Ishikawa (cell line): ENCODE results near the gene USO1.

ENCODE experiments used
- CEBPB ChIP-seq: IDR thresholded peaks from 2 replicates; pipeline ENCODE4 v1.6.1; 2012
- CREB1 ChIP-seq: IDR thresholded peaks from 2 replicates; pipeline ENCODE4 v1.6.1; 2012; ENCODE audit warnings: low read depth
- EGR1 ChIP-seq: IDR thresholded peaks from 2 replicates; pipeline ENCODE4 v1.6.1; 2012
- EP300 ChIP-seq: IDR thresholded peaks from 2 replicates; pipeline ENCODE4 v1.6.1; 2012; ENCODE audit warnings: borderline replicate concordance
- FOXM1 ChIP-seq: IDR thresholded peaks from 2 replicates; pipeline ENCODE4 v1.6.1; 2012; ENCODE audit warnings: low read depth, borderline replicate concordance
- NFIC ChIP-seq: IDR thresholded peaks from 2 replicates; pipeline ENCODE4 v1.6.1; 2012
- RAD21 ChIP-seq: IDR thresholded peaks from 2 replicates; pipeline ENCODE4 v1.6.1; 2012; ENCODE audit warnings: low read depth
- TAF1 ChIP-seq: IDR thresholded peaks from 2 replicates; pipeline ENCODE4 v1.6.1; 2012; ENCODE audit warnings: low read depth, mild to moderate bottlenecking
- TCF12 ChIP-seq: IDR thresholded peaks from 2 replicates; pipeline ENCODE4 v1.6.1; 2012; ENCODE audit warnings: low read depth
- TEAD4 ChIP-seq: IDR thresholded peaks from 2 replicates; pipeline ENCODE4 v1.6.1; 2012
- YY1 ChIP-seq: IDR thresholded peaks from 2 replicates; pipeline ENCODE4 v1.6.1; 2012; ENCODE audit warnings: low read depth
- ZBTB7A ChIP-seq: IDR thresholded peaks from 2 replicates; pipeline ENCODE4 v1.6.1; 2012; ENCODE audit warnings: low read depth
- TF ChIP-seq, protein P1 (sequence below): IDR thresholded peaks from 2 replicates; pipeline ENCODE4 v1.6.1; 2012; ENCODE audit warnings: low read depth, mild to moderate bottlenecking
- TF ChIP-seq, protein P2 (sequence below): IDR thresholded peaks from 2 replicates; pipeline ENCODE4 v1.6.1; 2012
- TF ChIP-seq, protein P3 (sequence below): IDR thresholded peaks from 2 replicates; pipeline ENCODE4 v1.6.1; 2012

USO1 gene, protein sequence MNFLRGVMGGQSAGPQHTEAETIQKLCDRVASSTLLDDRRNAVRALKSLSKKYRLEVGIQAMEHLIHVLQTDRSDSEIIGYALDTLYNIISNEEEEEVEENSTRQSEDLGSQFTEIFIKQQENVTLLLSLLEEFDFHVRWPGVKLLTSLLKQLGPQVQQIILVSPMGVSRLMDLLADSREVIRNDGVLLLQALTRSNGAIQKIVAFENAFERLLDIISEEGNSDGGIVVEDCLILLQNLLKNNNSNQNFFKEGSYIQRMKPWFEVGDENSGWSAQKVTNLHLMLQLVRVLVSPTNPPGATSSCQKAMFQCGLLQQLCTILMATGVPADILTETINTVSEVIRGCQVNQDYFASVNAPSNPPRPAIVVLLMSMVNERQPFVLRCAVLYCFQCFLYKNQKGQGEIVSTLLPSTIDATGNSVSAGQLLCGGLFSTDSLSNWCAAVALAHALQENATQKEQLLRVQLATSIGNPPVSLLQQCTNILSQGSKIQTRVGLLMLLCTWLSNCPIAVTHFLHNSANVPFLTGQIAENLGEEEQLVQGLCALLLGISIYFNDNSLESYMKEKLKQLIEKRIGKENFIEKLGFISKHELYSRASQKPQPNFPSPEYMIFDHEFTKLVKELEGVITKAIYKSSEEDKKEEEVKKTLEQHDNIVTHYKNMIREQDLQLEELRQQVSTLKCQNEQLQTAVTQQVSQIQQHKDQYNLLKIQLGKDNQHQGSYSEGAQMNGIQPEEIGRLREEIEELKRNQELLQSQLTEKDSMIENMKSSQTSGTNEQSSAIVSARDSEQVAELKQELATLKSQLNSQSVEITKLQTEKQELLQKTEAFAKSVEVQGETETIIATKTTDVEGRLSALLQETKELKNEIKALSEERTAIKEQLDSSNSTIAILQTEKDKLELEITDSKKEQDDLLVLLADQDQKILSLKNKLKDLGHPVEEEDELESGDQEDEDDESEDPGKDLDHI

DNA sequence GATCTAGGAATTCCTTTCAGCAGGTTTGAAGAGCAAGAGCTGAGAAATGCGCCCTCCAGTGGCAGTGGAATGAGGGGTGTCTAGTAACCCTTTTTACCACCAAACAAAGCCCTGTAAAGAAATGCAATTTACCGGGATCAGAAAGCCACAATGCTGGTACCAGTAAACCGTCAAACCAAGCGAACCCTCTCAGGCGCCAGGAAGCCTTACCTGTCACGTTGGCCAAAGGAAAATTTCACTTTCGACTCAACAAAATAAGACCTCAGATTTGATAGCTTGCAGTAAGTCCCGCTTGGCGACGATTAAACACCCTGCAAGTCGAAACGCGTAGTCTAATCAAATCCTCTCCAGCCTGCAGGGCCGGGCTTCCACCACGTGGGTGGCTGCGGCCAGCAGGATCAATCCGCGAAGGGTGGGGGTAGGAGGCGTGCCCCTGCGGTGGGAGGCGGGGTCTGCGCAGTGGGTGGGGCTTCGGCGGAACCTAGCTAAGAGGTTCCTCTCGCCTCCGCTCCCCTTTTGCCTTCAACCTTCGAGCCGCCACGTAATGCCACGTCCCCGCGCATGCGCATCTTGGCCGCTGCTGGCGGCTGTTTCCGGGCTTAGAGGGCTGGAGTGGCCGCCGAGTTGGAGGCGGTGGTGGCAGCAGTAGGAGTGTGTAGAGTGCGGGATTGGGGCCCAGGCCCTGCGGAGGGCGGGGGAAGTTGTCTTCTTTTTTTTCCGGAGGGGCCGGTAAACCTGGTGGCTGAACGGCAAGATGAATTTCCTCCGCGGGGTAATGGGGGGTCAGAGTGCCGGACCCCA lies at the start of gene USO1:
TSS of gene USO1 (plus strand) at position 512 of the 801 bp plus-strand sequence. CDS start at position 755, 243 bp downstream.
- no peak for TF ChIP-seq CEBPB
- peak; percentile 31 for TF ChIP-seq TEAD4
- TF ChIP-seq, protein P1, sequence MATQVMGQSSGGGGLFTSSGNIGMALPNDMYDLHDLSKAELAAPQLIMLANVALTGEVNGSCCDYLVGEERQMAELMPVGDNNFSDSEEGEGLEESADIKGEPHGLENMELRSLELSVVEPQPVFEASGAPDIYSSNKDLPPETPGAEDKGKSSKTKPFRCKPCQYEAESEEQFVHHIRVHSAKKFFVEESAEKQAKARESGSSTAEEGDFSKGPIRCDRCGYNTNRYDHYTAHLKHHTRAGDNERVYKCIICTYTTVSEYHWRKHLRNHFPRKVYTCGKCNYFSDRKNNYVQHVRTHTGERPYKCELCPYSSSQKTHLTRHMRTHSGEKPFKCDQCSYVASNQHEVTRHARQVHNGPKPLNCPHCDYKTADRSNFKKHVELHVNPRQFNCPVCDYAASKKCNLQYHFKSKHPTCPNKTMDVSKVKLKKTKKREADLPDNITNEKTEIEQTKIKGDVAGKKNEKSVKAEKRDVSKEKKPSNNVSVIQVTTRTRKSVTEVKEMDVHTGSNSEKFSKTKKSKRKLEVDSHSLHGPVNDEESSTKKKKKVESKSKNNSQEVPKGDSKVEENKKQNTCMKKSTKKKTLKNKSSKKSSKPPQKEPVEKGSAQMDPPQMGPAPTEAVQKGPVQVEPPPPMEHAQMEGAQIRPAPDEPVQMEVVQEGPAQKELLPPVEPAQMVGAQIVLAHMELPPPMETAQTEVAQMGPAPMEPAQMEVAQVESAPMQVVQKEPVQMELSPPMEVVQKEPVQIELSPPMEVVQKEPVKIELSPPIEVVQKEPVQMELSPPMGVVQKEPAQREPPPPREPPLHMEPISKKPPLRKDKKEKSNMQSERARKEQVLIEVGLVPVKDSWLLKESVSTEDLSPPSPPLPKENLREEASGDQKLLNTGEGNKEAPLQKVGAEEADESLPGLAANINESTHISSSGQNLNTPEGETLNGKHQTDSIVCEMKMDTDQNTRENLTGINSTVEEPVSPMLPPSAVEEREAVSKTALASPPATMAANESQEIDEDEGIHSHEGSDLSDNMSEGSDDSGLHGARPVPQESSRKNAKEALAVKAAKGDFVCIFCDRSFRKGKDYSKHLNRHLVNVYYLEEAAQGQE = no peak
- 0 out of 2 replicates have a peak, but pooled peaks have one; percentile 25 for TF ChIP-seq YY1
- peak; percentile 63; the same call in 1 of the 2 replicates for TF ChIP-seq CREB1
- 0 out of 2 replicates have a peak, but pooled peaks have one; percentile 2 for TF ChIP-seq NFIC
- TF ChIP-seq, protein P2, sequence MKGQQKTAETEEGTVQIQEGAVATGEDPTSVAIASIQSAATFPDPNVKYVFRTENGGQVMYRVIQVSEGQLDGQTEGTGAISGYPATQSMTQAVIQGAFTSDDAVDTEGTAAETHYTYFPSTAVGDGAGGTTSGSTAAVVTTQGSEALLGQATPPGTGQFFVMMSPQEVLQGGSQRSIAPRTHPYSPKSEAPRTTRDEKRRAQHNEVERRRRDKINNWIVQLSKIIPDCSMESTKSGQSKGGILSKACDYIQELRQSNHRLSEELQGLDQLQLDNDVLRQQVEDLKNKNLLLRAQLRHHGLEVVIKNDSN = peak; percentile 93
- peak; percentile 55 for TF ChIP-seq RAD21
- no peak for TF ChIP-seq FOXM1
- TF ChIP-seq, protein P3, sequence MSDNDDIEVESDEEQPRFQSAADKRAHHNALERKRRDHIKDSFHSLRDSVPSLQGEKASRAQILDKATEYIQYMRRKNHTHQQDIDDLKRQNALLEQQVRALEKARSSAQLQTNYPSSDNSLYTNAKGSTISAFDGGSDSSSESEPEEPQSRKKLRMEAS = peak; percentile 98
- peak; percentile 30; the same call in 1 of the 2 replicates for TF ChIP-seq TCF12
- TF ChIP-seq TAF1 = peak; percentile 86
- no peak for TF ChIP-seq ZBTB7A
- TF ChIP-seq EGR1 = peak; percentile 71
- TF ChIP-seq EP300 = peak; percentile 12; the same call in 1 of the 2 replicates

DNA sequence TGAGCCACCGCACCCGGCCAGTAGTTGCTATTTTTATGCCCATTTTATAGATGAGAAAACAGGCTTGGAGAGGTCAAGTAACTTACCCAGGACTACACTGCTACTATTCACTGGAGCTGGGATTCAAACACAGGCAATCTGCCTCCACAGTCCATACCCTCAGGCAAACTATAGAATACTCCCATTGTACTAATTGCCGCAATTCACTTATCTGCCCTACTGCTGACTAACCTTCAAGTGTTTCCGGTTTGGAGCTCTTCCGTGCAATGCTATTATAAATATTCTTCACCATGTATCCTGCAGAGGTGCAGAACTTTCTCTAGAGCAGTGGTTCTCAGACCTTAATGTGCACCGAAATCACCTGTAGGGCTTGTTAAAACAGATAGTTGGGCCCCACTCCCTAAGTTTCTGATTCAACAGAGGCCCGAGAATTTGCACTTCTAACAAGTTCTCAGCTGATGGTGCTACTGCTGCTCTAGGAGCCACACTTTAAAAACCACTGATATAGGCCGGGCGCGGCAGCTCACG lies 49.3 kb upstream of the USO1 start:
- TF ChIP-seq NFIC (no peak), CEBPB (no peak), YY1 (no peak), CREB1 (no peak)

DNA sequence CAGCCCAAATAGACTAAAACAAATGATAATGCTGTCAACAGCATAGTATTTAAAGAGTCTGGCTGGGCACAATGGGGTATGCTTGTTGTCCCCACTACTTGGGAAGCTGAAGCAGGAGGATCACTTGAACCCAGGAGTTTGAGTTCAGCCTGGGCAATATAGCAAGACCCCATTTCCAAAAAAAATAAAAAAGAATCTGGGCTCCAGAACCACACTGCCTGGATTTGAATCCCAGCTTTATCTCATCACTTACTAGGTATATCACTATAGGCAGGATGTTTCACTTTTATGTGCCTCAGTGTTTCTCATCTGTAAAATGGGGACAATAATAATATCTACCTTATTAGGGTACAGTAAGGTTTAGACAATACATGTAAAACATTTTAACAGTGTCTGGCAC lies 45.9 kb upstream of the USO1 start:
- TF ChIP-seq, protein P3 = no peak
- TF ChIP-seq RAD21 = no peak
- no peak for TF ChIP-seq CREB1
- no peak for TF ChIP-seq NFIC
- no peak for TF ChIP-seq FOXM1
- TF ChIP-seq ZBTB7A = no peak
- no peak for TF ChIP-seq EP300
- no peak for TF ChIP-seq EGR1
- no peak for TF ChIP-seq CEBPB
- TF ChIP-seq, protein P2 = no peak
- no peak for TF ChIP-seq TCF12
- no peak for TF ChIP-seq TEAD4
- no peak for TF ChIP-seq YY1
- TF ChIP-seq TAF1 = no peak
- TF ChIP-seq, protein P1 = no peak

DNA sequence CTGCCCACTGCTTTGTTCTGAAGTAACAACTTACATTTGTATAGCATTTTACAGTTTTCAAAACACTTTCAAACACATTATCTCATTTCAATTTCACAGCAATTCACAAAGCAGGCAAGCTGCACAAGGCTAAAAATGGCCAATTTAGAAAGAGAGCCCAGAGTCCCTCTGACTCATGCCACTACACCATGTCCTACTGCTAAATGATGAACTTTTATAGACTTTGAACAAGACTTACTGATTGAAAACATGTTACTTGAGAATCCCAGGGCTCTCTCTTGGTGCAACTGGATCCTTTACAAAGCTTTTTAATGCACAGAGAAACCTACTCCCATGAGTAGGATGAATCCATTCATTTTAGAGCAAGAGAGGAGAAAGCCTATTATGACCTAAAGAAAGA lies 45.4 kb upstream of the USO1 start:
- TF ChIP-seq EGR1 (no peak), CREB1 (no peak)
- TF ChIP-seq, protein P2 = no peak
